Measurements from ENCODE around the gene NOC2L. TPM values are rescaled to one million over a fixed set of nuclear protein-coding genes. Genes with fewer than 3 reads are reported as not detected.
A peak's percentile ranks its signal among the peaks of the same experiment; 100 is the strongest.

NOC2L gene
- total and polyA plus RNA-seq, 9 of the 15 experiments (the other 6 are each of a cell fraction or from before 2014, with no cell fraction given) = 4.0 to 410 (median 200) TPM

DNA sequence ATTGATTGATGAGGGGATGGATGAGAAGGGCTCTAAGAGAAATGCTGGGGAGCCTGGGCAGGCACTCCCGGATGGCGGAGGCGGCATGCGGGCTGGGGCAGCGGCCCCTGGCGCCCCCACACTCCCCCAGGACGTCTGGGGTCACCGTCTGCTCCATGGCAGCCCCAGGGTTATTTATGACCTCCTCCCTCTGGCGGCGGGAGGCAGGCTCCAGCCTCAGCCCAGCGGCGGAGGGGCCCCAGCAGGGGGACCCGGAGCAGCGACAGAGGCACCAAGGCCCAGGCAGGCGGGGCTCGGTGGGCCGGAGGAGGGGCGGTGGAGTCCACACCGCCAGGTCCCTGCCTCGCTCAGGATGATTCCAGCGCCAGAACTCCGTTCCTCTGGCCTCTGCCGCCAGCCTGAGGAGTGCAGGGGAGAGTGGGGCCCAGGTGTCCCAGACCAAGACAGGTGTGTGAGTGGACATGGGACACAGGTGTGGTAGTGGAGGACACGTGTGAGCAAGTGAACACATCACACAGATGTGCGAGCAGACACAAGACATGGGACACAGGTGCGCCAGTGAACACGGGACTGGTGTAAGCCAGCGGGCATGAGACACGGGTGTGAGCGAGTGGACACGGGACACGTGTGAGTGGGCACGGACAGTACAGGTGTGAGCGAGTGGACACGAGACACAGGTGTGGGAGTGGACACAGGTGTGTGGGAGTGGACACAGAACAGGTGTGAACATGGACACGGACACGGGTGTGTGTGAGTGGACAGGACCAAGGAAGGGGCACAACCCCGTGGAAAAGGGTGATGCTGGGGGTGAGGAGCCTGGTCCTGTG lies 37.8 kb downstream of the NOC2L start (continued):
- no peak for TF ChIP-seq ZKSCAN8 (CRISPR knock-in tag; IDR thresholded peaks at IDR 0.05)
- TF ChIP-seq NFRKB (IDR thresholded peaks at IDR 0.05; ENCODE audit: low read depth) = no peak
- TF ChIP-seq, protein P1, sequence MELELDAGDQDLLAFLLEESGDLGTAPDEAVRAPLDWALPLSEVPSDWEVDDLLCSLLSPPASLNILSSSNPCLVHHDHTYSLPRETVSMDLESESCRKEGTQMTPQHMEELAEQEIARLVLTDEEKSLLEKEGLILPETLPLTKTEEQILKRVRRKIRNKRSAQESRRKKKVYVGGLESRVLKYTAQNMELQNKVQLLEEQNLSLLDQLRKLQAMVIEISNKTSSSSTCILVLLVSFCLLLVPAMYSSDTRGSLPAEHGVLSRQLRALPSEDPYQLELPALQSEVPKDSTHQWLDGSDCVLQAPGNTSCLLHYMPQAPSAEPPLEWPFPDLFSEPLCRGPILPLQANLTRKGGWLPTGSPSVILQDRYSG (tag; conservative IDR thresholded peaks at IDR 0.05; ENCODE audit: low read depth) = no peak
- TF ChIP-seq CCNT2 (IDR thresholded peaks at IDR 0.05; ENCODE audit: borderline replicate concordance, extremely low read depth, insufficient read length, low read depth, low read length) = peak; percentile 97
- no peak; a peak in 1 of 4 replicates for TF ChIP-seq TEAD1 (CRISPR knock-in tag; IDR thresholded peaks at IDR 0.05)
- TF ChIP-seq XRCC3 (IDR thresholded peaks at IDR 0.05) = no peak
- TF ChIP-seq, protein P2, sequence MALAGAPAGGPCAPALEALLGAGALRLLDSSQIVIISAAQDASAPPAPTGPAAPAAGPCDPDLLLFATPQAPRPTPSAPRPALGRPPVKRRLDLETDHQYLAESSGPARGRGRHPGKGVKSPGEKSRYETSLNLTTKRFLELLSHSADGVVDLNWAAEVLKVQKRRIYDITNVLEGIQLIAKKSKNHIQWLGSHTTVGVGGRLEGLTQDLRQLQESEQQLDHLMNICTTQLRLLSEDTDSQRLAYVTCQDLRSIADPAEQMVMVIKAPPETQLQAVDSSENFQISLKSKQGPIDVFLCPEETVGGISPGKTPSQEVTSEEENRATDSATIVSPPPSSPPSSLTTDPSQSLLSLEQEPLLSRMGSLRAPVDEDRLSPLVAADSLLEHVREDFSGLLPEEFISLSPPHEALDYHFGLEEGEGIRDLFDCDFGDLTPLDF (CRISPR knock-in tag; IDR thresholded peaks at IDR 0.05) = no peak
- TF ChIP-seq, protein P3, sequence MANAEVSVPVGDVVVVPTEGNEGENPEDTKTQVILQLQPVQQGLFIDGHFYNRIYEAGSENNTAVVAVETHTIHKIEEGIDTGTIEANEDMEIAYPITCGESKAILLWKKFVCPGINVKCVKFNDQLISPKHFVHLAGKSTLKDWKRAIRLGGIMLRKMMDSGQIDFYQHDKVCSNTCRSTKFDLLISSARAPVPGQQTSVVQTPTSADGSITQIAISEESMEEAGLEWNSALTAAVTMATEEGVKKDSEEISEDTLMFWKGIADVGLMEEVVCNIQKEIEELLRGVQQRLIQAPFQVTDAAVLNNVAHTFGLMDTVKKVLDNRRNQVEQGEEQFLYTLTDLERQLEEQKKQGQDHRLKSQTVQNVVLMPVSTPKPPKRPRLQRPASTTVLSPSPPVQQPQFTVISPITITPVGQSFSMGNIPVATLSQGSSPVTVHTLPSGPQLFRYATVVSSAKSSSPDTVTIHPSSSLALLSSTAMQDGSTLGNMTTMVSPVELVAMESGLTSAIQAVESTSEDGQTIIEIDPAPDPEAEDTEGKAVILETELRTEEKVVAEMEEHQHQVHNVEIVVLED (CRISPR knock-in tag; IDR thresholded peaks at IDR 0.05) = no peak
- TF ChIP-seq ATF7 (IDR thresholded peaks at IDR 0.05) = peak; percentile 59; the same call in 1 of the 2 replicates
- peak; percentile 77 for TF ChIP-seq EP300 (IDR thresholded peaks at IDR 0.05; ENCODE audit: low read length)
- TF ChIP-seq KDM2B (CRISPR knock-in tag; IDR thresholded peaks at IDR 0.05) = peak; percentile 89; the same call in 1 of the 2 replicates
- TF ChIP-seq SOX6 (IDR thresholded peaks at IDR 0.05) = peak; percentile 46; the same call in 1 of the 2 replicates
- TF ChIP-seq, protein P4, sequence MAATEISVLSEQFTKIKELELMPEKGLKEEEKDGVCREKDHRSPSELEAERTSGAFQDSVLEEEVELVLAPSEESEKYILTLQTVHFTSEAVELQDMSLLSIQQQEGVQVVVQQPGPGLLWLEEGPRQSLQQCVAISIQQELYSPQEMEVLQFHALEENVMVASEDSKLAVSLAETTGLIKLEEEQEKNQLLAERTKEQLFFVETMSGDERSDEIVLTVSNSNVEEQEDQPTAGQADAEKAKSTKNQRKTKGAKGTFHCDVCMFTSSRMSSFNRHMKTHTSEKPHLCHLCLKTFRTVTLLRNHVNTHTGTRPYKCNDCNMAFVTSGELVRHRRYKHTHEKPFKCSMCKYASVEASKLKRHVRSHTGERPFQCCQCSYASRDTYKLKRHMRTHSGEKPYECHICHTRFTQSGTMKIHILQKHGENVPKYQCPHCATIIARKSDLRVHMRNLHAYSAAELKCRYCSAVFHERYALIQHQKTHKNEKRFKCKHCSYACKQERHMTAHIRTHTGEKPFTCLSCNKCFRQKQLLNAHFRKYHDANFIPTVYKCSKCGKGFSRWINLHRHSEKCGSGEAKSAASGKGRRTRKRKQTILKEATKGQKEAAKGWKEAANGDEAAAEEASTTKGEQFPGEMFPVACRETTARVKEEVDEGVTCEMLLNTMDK (IDR thresholded peaks at IDR 0.05; ENCODE audit: borderline replicate concordance, insufficient read depth, low read depth, low read length, poor library complexity, severe bottlenecking) = peak; percentile 94
- TF ChIP-seq, protein P5, sequence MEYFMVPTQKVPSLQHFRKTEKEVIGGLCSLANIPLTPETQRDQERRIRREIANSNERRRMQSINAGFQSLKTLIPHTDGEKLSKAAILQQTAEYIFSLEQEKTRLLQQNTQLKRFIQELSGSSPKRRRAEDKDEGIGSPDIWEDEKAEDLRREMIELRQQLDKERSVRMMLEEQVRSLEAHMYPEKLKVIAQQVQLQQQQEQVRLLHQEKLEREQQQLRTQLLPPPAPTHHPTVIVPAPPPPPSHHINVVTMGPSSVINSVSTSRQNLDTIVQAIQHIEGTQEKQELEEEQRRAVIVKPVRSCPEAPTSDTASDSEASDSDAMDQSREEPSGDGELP (CRISPR knock-in tag; IDR thresholded peaks at IDR 0.05; ENCODE audit: borderline replicate concordance) = peak; percentile 75
- TF ChIP-seq, protein P6, sequence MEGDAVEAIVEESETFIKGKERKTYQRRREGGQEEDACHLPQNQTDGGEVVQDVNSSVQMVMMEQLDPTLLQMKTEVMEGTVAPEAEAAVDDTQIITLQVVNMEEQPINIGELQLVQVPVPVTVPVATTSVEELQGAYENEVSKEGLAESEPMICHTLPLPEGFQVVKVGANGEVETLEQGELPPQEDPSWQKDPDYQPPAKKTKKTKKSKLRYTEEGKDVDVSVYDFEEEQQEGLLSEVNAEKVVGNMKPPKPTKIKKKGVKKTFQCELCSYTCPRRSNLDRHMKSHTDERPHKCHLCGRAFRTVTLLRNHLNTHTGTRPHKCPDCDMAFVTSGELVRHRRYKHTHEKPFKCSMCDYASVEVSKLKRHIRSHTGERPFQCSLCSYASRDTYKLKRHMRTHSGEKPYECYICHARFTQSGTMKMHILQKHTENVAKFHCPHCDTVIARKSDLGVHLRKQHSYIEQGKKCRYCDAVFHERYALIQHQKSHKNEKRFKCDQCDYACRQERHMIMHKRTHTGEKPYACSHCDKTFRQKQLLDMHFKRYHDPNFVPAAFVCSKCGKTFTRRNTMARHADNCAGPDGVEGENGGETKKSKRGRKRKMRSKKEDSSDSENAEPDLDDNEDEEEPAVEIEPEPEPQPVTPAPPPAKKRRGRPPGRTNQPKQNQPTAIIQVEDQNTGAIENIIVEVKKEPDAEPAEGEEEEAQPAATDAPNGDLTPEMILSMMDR (IDR thresholded peaks at IDR 0.05 in 2 of 3, conservative IDR thresholded peaks at IDR 0.05 in 1 of 3; ENCODE audit: insufficient read depth in 2 of 3, low read depth in 1 of 3, low read length in 3 of 3) = peak; percentile 48 to 77 (median 56); a peak in 5 of 6 replicates
- TF ChIP-seq ZNF197 (CRISPR knock-in tag; IDR thresholded peaks at IDR 0.05; ENCODE audit: low read depth) = no peak
